ENCODE results near the gene CAPZB.

Gene CAPZB

GRCh38 chr1:19450811-19451515 is 34.4 kb downstream of the CAPZB start:
- Histone ChIP-seq H3K4me1 (ENCODE audit: low read length) (no peaks in the 10 kb centered on the region), H3K9ac (ENCODE audit: low read length) (no peak overlapping the region), H3F3A (ENCODE audit: insufficient read depth, low read length) (no peaks in the 10 kb centered on the region), H2AFZ (ENCODE audit: low read length) (no peak overlapping the region), H3K36me3 (replicated peaks; ENCODE audit: insufficient read depth, low read length) (no peaks in the 10 kb centered on the region; the same call in 1 of the 2 replicates), H3K27ac (ENCODE audit: low read length) (no peak overlapping the region), H3K9me2 (replicated peaks; ENCODE audit: insufficient read depth, low read length) (no peaks in the 10 kb centered on the region), H4K20me1 (ENCODE audit: insufficient read depth, low read length) (peaks cover 24% of the 10 kb centered on the region; the same call in 1 of the 2 replicates), H3K79me2 (ENCODE audit: low read length) (peaks cover 95% of the 10 kb centered on the region), H3K9me3 (replicated peaks; ENCODE audit: insufficient read depth, low read length) (no peaks in the 10 kb centered on the region), H3K4me2 (ENCODE audit: low read depth, low read length) (no peak overlapping the region), H3K4me3 (ENCODE audit: low read length) (no peak overlapping the region), H3K27me3 (replicated peaks; ENCODE audit: insufficient read depth, low read length) (no peaks in the 10 kb centered on the region)
- DNase-seq: no peak
- TF ChIP-seq EZH2 (optimal IDR thresholded peaks at IDR 0.05; ENCODE audit: low read depth, low read length): no peak

- Histone ChIP-seq H2AFZ (ENCODE audit: low read length) (no peak overlapping the region), H3K4me1 (ENCODE audit: low read length) (no peaks in the 10 kb centered on the region), H3K79me2 (ENCODE audit: low read length) (peaks cover 93% of the 10 kb centered on the region), H3K27me3 (replicated peaks; ENCODE audit: insufficient read depth, low read length) (no peaks in the 10 kb centered on the region), H3K36me3 (replicated peaks; ENCODE audit: insufficient read depth, low read length) (no peaks in the 10 kb centered on the region; the same call in 1 of the 2 replicates), H4K20me1 (ENCODE audit: insufficient read depth, low read length) (peaks cover 14% of the 10 kb centered on the region), H3F3A (ENCODE audit: insufficient read depth, low read length) (no peaks in the 10 kb centered on the region), H3K9ac (ENCODE audit: low read length) (no peak overlapping the region), H3K4me3 (ENCODE audit: low read length) (no peak overlapping the region), H3K4me2 (ENCODE audit: low read depth, low read length) (no peak overlapping the region), H3K9me3 (replicated peaks; ENCODE audit: insufficient read depth, low read length) (no peaks in the 10 kb centered on the region), H3K9me2 (replicated peaks; ENCODE audit: insufficient read depth, low read length) (no peaks in the 10 kb centered on the region), H3K27ac (ENCODE audit: low read length) (no peak overlapping the region)
- DNase-seq: no peak
- no peak for TF ChIP-seq CTCF (IDR thresholded peaks at IDR 0.05; ENCODE audit: low read length)
These were observed 35.7 kb downstream of the CAPZB start for GRCh38 chr1:19449454-19450228.

- Histone ChIP-seq H2AFZ (ENCODE audit: low read length) (no peak overlapping the region), H4K20me1 (ENCODE audit: insufficient read depth, low read length) (peaks cover 11% of the 10 kb centered on the region), H3K79me2 (ENCODE audit: low read length) (peaks cover 92% of the 10 kb centered on the region), H3K4me3 (ENCODE audit: low read length) (no peak overlapping the region), H3K27ac (ENCODE audit: low read length) (no peak overlapping the region), H3K36me3 (replicated peaks; ENCODE audit: insufficient read depth, low read length) (no peaks in the 10 kb centered on the region; the same call in 1 of the 2 replicates), H3K27me3 (replicated peaks; ENCODE audit: insufficient read depth, low read length) (no peaks in the 10 kb centered on the region), H3K9me2 (replicated peaks; ENCODE audit: insufficient read depth, low read length) (no peaks in the 10 kb centered on the region), H3K4me1 (ENCODE audit: low read length) (no peaks in the 10 kb centered on the region), H3K9me3 (replicated peaks; ENCODE audit: insufficient read depth, low read length) (no peaks in the 10 kb centered on the region), H3F3A (ENCODE audit: insufficient read depth, low read length) (no peaks in the 10 kb centered on the region), H3K4me2 (ENCODE audit: low read depth, low read length) (no peak overlapping the region), H3K9ac (ENCODE audit: low read length) (no peak overlapping the region)
- no peak for DNase-seq
- TF ChIP-seq CTCF (IDR thresholded peaks at IDR 0.05; ENCODE audit: low read length) (no peak), EZH2phosphoT487 (IDR thresholded peaks at IDR 0.05; ENCODE audit: low read length) (no peak), EZH2 (optimal IDR thresholded peaks at IDR 0.05; ENCODE audit: low read depth, low read length) (no peak)
These were observed 36.6 kb downstream of the CAPZB start for GRCh38 chr1:19448491-19449439.
